Lower leg skin (tissue), 3 donors: ENCODE results near the gene RAB7A.

Experiments
- CTCF ChIP-seq, 3 donors: fragments of 450-650 bp; IDR thresholded peaks; one replicate each; pipeline ENCODE4 v1.5.1; 2016; ENCODE audit warnings: antibody characterized with exemption in 3 of 3, mild to moderate bottlenecking in 3 of 3, moderate library complexity in 2 of 3
- POLR2A ChIP-seq, 2 donors: fragments of 450-650 bp; IDR thresholded peaks; one replicate each; pipeline ENCODE4 v1.6.1; 2016 to 2017; ENCODE audit warnings: antibody characterized with exemption in 2 of 2, mild to moderate bottlenecking in 1 of 2, moderate library complexity in 1 of 2

- TF ChIP-seq CTCF (IDR thresholded peaks at IDR 0.05), result no peak
- TF ChIP-seq POLR2A (IDR thresholded peaks at IDR 0.05), result no peak
Measured at GRCh38 chr3:128782282-128783146, 56.5 kb downstream of the RAB7A start.
